ENCODE data around the gene SUCO.
"Not testable (repeated sequence)": the region's sequence is repeated elsewhere in the genome, so short reads cannot be mapped to it uniquely, and the experiment has no call there.

Gene SUCO

GRCh38 chr1:172496127-172496526 lies 36.8 kb upstream of the SUCO start:
- not testable (repeated sequence) for H3K27me3 ChIP-seq (ENCODE audit: control insufficient read depth, insufficient read depth, low read length); H3K27ac ChIP-seq (ENCODE audit: low read depth, low read length); H3K9ac ChIP-seq (ENCODE audit: low read length); H3K4me3 ChIP-seq (ENCODE audit: low read depth, low read length); H3K9me3 ChIP-seq (ENCODE audit: control insufficient read depth, insufficient read depth, low read depth, low read length); H3K36me3 ChIP-seq (ENCODE audit: control insufficient read depth, insufficient read depth, low read length)
- peaks cover 22% of the 10 kb centered on the region for H3K4me1 ChIP-seq (ENCODE audit: control insufficient read depth, insufficient read depth, low read length)

GRCh38 chr1:172496678-172497077 lies 36.3 kb upstream of the SUCO start:
- Histone ChIP-seq H3K9me3 (ENCODE audit: control insufficient read depth, insufficient read depth, low read depth, low read length) (no peaks in the 10 kb centered on the region), H3K9ac (ENCODE audit: low read length) (no peak overlapping the region), H3K27me3 (ENCODE audit: control insufficient read depth, insufficient read depth, low read length) (no peaks in the 10 kb centered on the region; the same call in 1 of the 2 replicates), H3K4me3 (ENCODE audit: low read depth, low read length) (no peak overlapping the region), H3K27ac (ENCODE audit: low read depth, low read length) (no peak overlapping the region), H3K4me1 (ENCODE audit: control insufficient read depth, insufficient read depth, low read length) (peaks cover 22% of the 10 kb centered on the region), H3K36me3 (ENCODE audit: control insufficient read depth, insufficient read depth, low read length) (no peaks in the 10 kb centered on the region)

GRCh38 chr1:172497230-172497629 lies 35.7 kb upstream of the SUCO start:
- no peak overlapping the region for H3K27ac ChIP-seq (ENCODE audit: low read depth, low read length)
- no peaks in the 10 kb centered on the region for H3K9me3 ChIP-seq (ENCODE audit: control insufficient read depth, insufficient read depth, low read depth, low read length)
- H3K27me3 ChIP-seq (ENCODE audit: control insufficient read depth, insufficient read depth, low read length): no peaks in the 10 kb centered on the region
- H3K9ac ChIP-seq (ENCODE audit: low read length): no peak overlapping the region
- no peak overlapping the region for H3K4me3 ChIP-seq (ENCODE audit: low read depth, low read length)
- H3K4me1 ChIP-seq (ENCODE audit: control insufficient read depth, insufficient read depth, low read length): peaks cover 22% of the 10 kb centered on the region
- no peaks in the 10 kb centered on the region for H3K36me3 ChIP-seq (ENCODE audit: control insufficient read depth, insufficient read depth, low read length)

GRCh38 chr1:172498857-172499256 lies 34.1 kb upstream of the SUCO start:
- no peak overlapping the region for H3K9ac ChIP-seq (ENCODE audit: low read length)
- no peaks in the 10 kb centered on the region for H3K27me3 ChIP-seq (ENCODE audit: control insufficient read depth, insufficient read depth, low read length)
- no peaks in the 10 kb centered on the region for H3K36me3 ChIP-seq (ENCODE audit: control insufficient read depth, insufficient read depth, low read length)
- H3K9me3 ChIP-seq (ENCODE audit: control insufficient read depth, insufficient read depth, low read depth, low read length): no peaks in the 10 kb centered on the region
- no peak overlapping the region for H3K4me3 ChIP-seq (ENCODE audit: low read depth, low read length)
- no peak overlapping the region for H3K27ac ChIP-seq (ENCODE audit: low read depth, low read length)
- H3K4me1 ChIP-seq (ENCODE audit: control insufficient read depth, insufficient read depth, low read length): peaks cover 22% of the 10 kb centered on the region

- Histone ChIP-seq H3K4me3 (ENCODE audit: low read depth, low read length) (no peak overlapping the region), H3K36me3 (ENCODE audit: control insufficient read depth, insufficient read depth, low read length) (no peaks in the 10 kb centered on the region), H3K9ac (ENCODE audit: low read length) (no peak overlapping the region), H3K27me3 (ENCODE audit: control insufficient read depth, insufficient read depth, low read length) (no peaks in the 10 kb centered on the region), H3K27ac (ENCODE audit: low read depth, low read length) (no peak overlapping the region), H3K4me1 (ENCODE audit: control insufficient read depth, insufficient read depth, low read length) (peaks cover 22% of the 10 kb centered on the region), H3K9me3 (ENCODE audit: control insufficient read depth, insufficient read depth, low read depth, low read length) (no peaks in the 10 kb centered on the region)
Measured at GRCh38 chr1:172499636-172500141, 33.3 kb upstream of the SUCO start.

- Histone ChIP-seq H3K9me3 (ENCODE audit: control insufficient read depth, insufficient read depth, low read depth, low read length) (no peaks in the 10 kb centered on the region), H3K36me3 (ENCODE audit: control insufficient read depth, insufficient read depth, low read length) (no peaks in the 10 kb centered on the region), H3K27me3 (ENCODE audit: control insufficient read depth, insufficient read depth, low read length) (no peaks in the 10 kb centered on the region), H3K9ac (ENCODE audit: low read length) (no peak overlapping the region), H3K4me1 (ENCODE audit: control insufficient read depth, insufficient read depth, low read length) (peaks cover 22% of the 10 kb centered on the region), H3K4me3 (ENCODE audit: low read depth, low read length) (no peak overlapping the region), H3K27ac (ENCODE audit: low read depth, low read length) (no peak overlapping the region)
Measured at GRCh38 chr1:172500207-172500606, 32.7 kb upstream of the SUCO start.

GRCh38 chr1:172507741-172508140 lies 25.2 kb upstream of the SUCO start:
- H3K4me1 ChIP-seq (ENCODE audit: control insufficient read depth, insufficient read depth, low read length): no peaks in the 10 kb centered on the region
- H3K4me3 ChIP-seq (ENCODE audit: low read depth, low read length): no peak overlapping the region
- no peak overlapping the region for H3K27ac ChIP-seq (ENCODE audit: low read depth, low read length)
- no peaks in the 10 kb centered on the region for H3K9me3 ChIP-seq (ENCODE audit: control insufficient read depth, insufficient read depth, low read depth, low read length)
- no peaks in the 10 kb centered on the region for H3K36me3 ChIP-seq (ENCODE audit: control insufficient read depth, insufficient read depth, low read length)
- no peak overlapping the region for H3K9ac ChIP-seq (ENCODE audit: low read length)
- H3K27me3 ChIP-seq (ENCODE audit: control insufficient read depth, insufficient read depth, low read length): no peaks in the 10 kb centered on the region

GRCh38 chr1:172510479-172510878 lies 22.5 kb upstream of the SUCO start:
- no peaks in the 10 kb centered on the region for H3K36me3 ChIP-seq (ENCODE audit: control insufficient read depth, insufficient read depth, low read length)
- no peak overlapping the region for H3K9ac ChIP-seq (ENCODE audit: low read length)
- H3K27me3 ChIP-seq (ENCODE audit: control insufficient read depth, insufficient read depth, low read length): no peaks in the 10 kb centered on the region

GRCh38 chr1:172512591-172512990 lies 20.4 kb upstream of the SUCO start:
- H3K4me1 ChIP-seq (ENCODE audit: control insufficient read depth, insufficient read depth, low read length): no peaks in the 10 kb centered on the region
- no peak overlapping the region for H3K27ac ChIP-seq (ENCODE audit: low read depth, low read length)
- no peaks in the 10 kb centered on the region for H3K36me3 ChIP-seq (ENCODE audit: control insufficient read depth, insufficient read depth, low read length)
- H3K9ac ChIP-seq (ENCODE audit: low read length): no peak overlapping the region
- H3K27me3 ChIP-seq (ENCODE audit: control insufficient read depth, insufficient read depth, low read length): no peaks in the 10 kb centered on the region
- H3K9me3 ChIP-seq (ENCODE audit: control insufficient read depth, insufficient read depth, low read depth, low read length): no peaks in the 10 kb centered on the region
- no peak overlapping the region for H3K4me3 ChIP-seq (ENCODE audit: low read depth, low read length)

More at GRCh38 chr1:172510479-172510878, 22.5 kb upstream of the SUCO start:
- H3K27ac ChIP-seq (ENCODE audit: low read depth, low read length): no peak overlapping the region
- no peak overlapping the region for H3K4me3 ChIP-seq (ENCODE audit: low read depth, low read length)
- no peaks in the 10 kb centered on the region for H3K9me3 ChIP-seq (ENCODE audit: control insufficient read depth, insufficient read depth, low read depth, low read length)
- no peaks in the 10 kb centered on the region for H3K4me1 ChIP-seq (ENCODE audit: control insufficient read depth, insufficient read depth, low read length)

- no peak overlapping the region for H3K9ac ChIP-seq (ENCODE audit: low read length)
- no peak overlapping the region for H3K4me3 ChIP-seq (ENCODE audit: low read depth, low read length)
- H3K36me3 ChIP-seq (ENCODE audit: control insufficient read depth, insufficient read depth, low read length): no peaks in the 10 kb centered on the region
- H3K27me3 ChIP-seq (ENCODE audit: control insufficient read depth, insufficient read depth, low read length): no peaks in the 10 kb centered on the region
- no peaks in the 10 kb centered on the region for H3K9me3 ChIP-seq (ENCODE audit: control insufficient read depth, insufficient read depth, low read depth, low read length)
- no peak overlapping the region for H3K27ac ChIP-seq (ENCODE audit: low read depth, low read length)
- no peaks in the 10 kb centered on the region for H3K4me1 ChIP-seq (ENCODE audit: control insufficient read depth, insufficient read depth, low read length)
Measured at GRCh38 chr1:172513479-172513878, 19.5 kb upstream of the SUCO start.

GRCh38 chr1:172514108-172514507 lies 18.8 kb upstream of the SUCO start:
- H3K4me1 ChIP-seq (ENCODE audit: control insufficient read depth, insufficient read depth, low read length): no peaks in the 10 kb centered on the region
- no peaks in the 10 kb centered on the region for H3K9me3 ChIP-seq (ENCODE audit: control insufficient read depth, insufficient read depth, low read depth, low read length)
- H3K27ac ChIP-seq (ENCODE audit: low read depth, low read length): no peak overlapping the region
- H3K36me3 ChIP-seq (ENCODE audit: control insufficient read depth, insufficient read depth, low read length): no peaks in the 10 kb centered on the region
- H3K9ac ChIP-seq (ENCODE audit: low read length): no peak overlapping the region
- no peak overlapping the region for H3K4me3 ChIP-seq (ENCODE audit: low read depth, low read length)
- no peaks in the 10 kb centered on the region for H3K27me3 ChIP-seq (ENCODE audit: control insufficient read depth, insufficient read depth, low read length)

- Histone ChIP-seq H3K9me3 (ENCODE audit: control insufficient read depth, insufficient read depth, low read depth, low read length) (no peaks in the 10 kb centered on the region), H3K9ac (ENCODE audit: low read length) (no peak overlapping the region), H3K4me3 (ENCODE audit: low read depth, low read length) (no peak overlapping the region), H3K36me3 (ENCODE audit: control insufficient read depth, insufficient read depth, low read length) (no peaks in the 10 kb centered on the region), H3K27me3 (ENCODE audit: control insufficient read depth, insufficient read depth, low read length) (no peaks in the 10 kb centered on the region), H3K27ac (ENCODE audit: low read depth, low read length) (no peak overlapping the region), H3K4me1 (ENCODE audit: control insufficient read depth, insufficient read depth, low read length) (no peaks in the 10 kb centered on the region)
Measured at GRCh38 chr1:172515436-172515835, 17.5 kb upstream of the SUCO start.

All from HUES6 (cell line).